ENCODE results near the gene GPS2. TPM values are rescaled to one million over a fixed set of nuclear protein-coding genes. Genes with fewer than 3 reads are reported as not detected.

The GPS2 gene
- 125 and 135 TPM in 2 replicates for total RNA-seq (2014; rRNA removed; shearing (Covaris generic))
- polyA plus RNA-seq (2015; cell fraction: cytosol; rRNA removed), result 90.9 and 91.5 TPM in 2 replicates
- 107 and 110 TPM in 2 replicates for polyA plus RNA-seq (2015; cell fraction: nucleus; rRNA removed)

DNA sequence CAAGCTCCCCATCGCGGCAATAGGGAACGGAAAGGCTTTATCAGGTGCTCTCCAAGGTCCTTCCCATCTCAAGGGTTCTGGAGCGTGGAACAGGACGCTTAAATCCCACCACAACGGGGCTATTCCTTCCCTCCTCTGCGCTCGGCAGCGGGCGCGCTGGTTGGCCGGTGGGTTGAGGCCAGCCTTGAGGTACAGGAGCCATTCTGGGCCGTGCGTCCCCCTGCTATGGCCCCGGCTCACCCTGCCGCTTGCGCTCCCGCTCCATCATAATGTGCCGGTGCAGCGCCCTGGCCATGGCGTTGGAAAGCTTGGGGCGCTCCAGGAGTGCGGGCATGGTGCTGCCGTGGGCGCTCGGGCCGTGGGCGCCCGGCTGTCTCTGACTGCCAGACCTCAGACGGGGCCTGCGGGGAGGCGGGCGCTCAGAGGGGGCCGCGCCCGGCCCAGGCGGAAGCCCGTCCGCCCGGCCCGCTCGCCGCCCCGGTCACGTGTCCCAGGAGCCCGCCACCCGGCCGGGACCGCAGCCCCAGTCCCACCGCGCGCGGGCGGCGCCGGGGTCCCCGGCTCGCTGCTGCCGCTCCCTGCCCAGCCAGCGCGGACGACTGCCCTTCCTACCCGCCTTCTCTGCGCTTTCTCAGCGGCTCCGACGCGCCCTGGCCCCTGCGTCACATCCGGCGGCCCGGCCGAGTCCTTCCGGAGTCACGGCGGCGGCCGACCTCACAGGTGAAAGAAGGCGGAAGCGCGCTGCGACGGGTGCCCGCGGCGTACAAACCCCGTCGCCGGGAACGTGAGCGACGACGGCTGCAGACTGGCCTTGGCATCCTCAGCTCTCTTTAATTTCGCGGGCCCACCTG, at the start of gene GPS2:
Gene GPS2 (minus strand): TSS at position 642 of the 851 bp plus-strand sequence. CDS start 308 bp downstream, at position 334.
- DNase-seq (ENCODE audit: low read depth), result peak; percentile 87

GRCh38 chr17:7363311-7363710, 48.2 kb upstream of the GPS2 start:
- DNase-seq (ENCODE audit: low read depth), result peak; percentile 51

GRCh38 chr17:7361906-7362305, 46.7 kb upstream of the GPS2 start:
- no peak for DNase-seq (ENCODE audit: low read depth)

DNA sequence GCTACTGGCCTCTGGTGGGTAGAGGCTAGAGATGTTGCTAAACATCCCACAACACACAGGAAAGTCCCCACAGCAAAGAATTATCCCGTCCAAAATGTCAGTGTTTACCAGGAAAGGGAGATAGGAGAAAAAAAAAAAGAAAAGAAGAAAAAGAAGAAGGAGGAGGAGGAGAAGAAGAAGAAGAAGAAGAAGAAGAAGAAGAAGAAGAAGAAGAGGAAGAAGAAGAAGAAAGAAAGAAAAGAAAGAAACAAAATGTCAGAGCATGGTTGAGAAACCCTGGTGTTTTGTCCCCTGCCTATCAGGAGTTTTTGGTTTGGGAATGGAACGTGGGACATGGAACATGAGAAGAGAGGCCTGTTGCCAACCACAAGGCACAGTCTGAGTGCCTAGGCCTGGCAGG, 42.2 kb upstream of the GPS2 start:
- DNase-seq (ENCODE audit: low read depth), result no peak

GRCh38 chr17:7356756-7357155, 41.6 kb upstream of the GPS2 start:
- no peak for DNase-seq (ENCODE audit: low read depth)

DNA sequence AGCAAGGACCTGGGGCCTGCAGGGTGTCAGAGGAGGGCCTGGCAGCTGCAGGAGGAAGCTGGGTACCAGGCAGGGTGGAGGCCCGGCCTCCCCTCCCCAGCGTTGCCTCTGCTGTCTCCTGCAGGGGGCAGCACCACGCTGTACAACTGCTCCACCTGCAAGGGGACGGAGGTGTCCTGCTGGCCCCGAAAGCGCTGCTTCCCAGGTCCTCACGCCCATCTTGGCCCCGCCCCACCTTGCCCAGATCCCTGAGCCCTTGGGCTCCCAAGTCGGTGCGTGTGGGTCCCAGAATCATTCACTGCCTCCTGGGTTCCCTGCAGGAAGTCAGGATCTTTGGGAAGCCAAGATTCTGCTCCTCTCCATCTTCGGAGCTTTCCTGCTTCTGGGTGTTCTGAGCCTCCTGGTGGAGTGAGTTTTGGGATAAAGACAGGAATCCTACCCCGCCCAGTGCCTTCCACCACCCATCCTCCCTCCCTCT, 41.0 kb upstream of the GPS2 start:
- peak; percentile 75 for DNase-seq (ENCODE audit: low read depth)

GRCh38 chr17:7355573-7355972, 40.4 kb upstream of the GPS2 start:
- no peak for DNase-seq (ENCODE audit: low read depth)

DNA sequence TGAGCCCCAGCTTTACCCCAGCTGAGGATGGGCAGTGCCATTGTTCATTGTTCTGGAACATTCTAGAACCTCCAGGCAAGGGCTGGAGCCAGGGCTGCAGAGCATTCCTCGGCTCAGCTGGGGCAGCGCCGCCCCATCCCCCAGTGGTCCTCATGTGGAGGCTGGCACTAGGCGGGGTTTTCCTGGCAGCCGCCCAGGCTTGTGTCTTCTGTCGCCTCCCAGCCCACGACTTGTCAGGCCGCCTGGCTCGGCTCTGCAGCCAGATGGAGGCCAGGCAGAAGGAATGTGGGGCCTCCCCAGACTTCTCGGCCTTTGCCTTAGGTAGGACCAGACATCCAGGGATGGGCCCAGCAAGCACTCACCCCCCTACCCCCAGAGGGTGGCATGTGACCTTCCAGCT, 39.9 kb upstream of the GPS2 start, which contains the start of gene TMEM95:
Gene TMEM95 (plus strand): TSS at position 104 of the 400 bp plus-strand sequence. CDS start 49 bp downstream, at position 153.
- DNase-seq (ENCODE audit: low read depth), result no peak

DNA sequence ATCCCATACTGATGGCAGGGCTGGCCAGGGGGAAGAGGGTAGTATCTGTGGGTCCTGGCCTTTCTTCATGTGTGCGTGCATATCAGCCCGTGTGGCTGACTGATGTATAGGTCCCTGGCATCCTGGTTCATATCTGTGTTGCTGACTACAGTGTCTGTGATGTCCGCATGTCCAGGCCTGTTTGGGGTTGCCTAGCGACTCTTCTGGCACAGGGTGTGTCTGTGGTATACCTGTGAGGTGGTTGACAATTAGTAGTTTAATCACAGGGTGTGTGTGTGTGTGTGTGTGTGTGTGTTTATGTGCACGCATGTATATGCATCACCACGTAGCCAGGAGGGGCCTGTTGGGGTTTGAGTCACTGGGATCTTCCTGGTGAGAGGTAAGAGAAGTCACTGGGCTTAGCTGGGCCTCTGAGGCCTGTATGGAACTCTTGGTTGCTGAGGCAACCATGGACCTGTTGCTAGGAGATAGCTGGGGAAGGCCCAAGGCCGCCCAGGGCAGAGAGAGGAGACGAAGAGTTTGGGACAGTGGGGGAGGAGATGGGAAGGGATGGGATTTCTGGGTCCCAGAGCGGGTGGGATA, 39.2 kb upstream of the GPS2 start:
- DNase-seq (ENCODE audit: low read depth), result peak; percentile 48

GRCh38 chr17:7352910-7353635, 37.9 kb upstream of the GPS2 start:
- DNase-seq (ENCODE audit: low read depth), result no peak

GRCh38 chr17:7352503-7352889, 37.3 kb upstream of the GPS2 start:
- DNase-seq (ENCODE audit: low read depth), result no peak

GRCh38 chr17:7351665-7352502, 36.7 kb upstream of the GPS2 start, which contains the start of gene KCTD11:
KCTD11 (plus strand) TSS chr17:7352162.
- DNase-seq (ENCODE audit: low read depth), result peak; percentile 88

GRCh38 chr17:7348478-7349242, 33.5 kb upstream of the GPS2 start:
- DNase-seq (ENCODE audit: low read depth), result no peak

DNA sequence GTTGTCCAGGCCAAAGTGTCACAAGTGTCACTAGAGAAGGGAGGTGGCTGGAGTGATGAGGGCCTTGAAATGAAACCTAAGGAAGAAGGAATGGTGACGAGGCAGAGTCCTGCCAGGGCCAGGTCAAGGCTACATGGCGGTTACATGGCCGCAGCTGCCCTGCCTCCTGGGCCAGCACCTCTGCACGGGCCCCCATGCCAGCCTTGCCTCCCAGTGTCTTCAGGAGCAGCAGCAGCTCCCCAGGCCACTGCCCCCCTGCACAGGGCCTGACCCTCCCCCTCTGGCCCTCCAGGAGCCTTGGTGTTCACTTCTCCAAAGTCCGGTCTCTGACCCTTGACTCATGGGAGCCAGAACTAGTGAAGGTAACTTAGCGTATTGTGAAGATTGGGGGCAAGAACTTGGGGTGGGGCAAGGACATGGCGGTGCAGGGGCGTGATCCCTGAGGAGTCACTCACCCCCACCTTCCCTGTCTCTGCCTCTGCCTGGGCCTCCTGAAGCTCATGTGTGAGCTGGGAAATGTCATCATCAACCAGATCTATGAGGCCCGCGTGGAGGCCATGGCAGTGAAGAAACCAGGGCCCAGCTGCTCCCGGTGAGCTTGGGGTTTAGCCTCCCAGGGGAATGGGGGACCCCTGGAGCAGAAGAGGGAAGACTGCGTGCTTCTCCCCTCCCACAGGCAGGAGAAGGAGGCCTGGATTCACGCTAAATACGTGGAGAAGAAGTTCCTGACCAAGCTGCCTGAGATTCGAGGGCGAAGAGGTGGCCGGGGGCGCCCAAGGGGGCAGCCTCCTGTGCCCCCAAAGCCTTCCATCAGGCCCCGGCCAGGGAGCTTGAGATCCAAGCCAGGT, 32.7 kb upstream of the GPS2 start:
- DNase-seq (ENCODE audit: low read depth), result no peak

DNA sequence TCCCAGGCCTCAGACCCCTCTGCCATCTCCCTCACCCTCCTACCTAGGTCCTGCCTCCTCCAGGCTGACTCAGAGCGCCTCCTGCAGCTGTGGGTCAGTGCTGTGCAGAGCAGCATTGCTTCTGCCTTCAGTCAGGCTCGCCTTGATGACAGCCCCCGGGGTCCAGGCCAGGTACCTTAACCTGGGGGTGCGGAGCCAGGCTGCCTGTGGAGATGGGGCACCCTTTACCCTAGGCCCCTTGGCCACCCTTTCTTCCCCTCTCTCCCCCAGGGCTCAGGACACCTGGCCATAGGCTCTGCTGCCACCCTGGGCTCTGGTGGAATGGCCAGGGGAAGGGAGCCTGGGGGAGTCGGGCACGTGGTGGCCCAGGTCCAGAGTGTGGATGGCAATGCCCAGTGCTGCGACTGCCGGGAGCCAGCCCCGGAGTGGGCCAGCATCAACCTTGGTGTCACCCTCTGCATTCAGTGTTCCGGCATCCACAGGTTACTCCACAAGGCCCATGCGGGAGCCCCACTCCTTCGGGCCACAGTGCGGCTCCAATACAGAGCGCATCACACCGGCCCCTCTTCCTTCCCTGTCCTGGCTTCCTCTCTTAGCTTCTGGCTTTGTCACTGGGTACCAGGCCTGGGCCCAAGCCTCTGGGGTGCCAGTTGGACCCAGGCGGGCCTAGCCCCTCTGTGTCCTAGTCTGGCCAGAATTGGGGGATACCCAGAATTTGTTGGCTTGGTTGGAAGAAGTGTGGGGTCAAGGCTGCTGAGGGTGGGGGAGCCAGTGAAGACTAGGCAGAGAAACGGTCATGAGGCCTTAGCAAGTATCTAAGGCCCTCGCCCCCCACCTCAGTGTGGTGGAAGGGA, 31.8 kb upstream of the GPS2 start:
- no peak for DNase-seq (ENCODE audit: low read depth)

DNA sequence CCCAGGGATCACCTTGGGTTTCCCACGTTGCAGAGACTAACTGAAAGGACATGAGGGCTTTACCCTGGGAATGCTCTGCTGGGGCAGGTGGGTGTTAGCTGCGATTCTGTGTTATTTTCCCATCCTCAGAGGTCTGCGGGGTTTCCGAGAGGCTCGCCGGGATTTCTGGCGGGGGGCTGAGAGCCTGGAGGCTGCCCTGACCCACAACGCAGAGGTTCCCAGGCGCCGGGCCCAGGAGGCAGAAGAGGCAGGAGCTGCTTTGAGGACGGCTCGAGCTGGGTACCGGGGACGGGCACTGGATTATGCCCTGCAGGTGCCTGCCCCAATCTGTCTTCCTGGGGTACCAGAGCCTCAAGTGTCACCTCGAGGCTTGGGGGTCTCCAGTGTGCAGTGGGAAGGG, 28.1 kb upstream of the GPS2 start:
- DNase-seq (ENCODE audit: low read depth), result no peak

GRCh38 chr17:7341842-7342241, 26.7 kb upstream of the GPS2 start:
- DNase-seq (ENCODE audit: low read depth), result no peak

DNA sequence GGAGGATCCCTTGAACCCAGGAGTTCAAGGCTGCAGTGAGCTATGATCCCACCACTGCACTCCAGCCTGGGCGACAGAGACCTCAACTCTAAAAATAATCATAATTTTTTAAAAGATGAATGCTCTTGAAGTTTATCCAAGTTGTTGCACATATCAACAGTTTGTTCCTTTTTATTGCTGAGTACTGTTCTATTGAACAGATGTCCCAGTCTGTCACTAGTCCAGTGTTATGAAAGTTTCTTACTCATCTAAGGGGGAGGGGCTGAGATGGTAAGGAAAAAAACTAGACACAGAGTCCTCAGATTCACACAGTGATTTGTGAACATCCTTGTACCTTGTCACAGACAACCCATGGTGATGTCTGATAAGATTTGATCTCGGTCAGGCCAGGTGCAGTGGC, 25.0 kb upstream of the GPS2 start:
- no peak for DNase-seq (ENCODE audit: low read depth)
